ENCODE measurements around the gene OXT. TPM values are rescaled to one million over a fixed set of nuclear protein-coding genes. Genes with fewer than 3 reads are reported as not detected.
A peak's percentile ranks its signal among the peaks of the same experiment; 100 is the strongest.

OXT gene
- total and polyA plus RNA-seq, 2 of the 13 experiments (the other 11 are each of a cell fraction or from before 2014, with no cell fraction given): not detected

DNA sequence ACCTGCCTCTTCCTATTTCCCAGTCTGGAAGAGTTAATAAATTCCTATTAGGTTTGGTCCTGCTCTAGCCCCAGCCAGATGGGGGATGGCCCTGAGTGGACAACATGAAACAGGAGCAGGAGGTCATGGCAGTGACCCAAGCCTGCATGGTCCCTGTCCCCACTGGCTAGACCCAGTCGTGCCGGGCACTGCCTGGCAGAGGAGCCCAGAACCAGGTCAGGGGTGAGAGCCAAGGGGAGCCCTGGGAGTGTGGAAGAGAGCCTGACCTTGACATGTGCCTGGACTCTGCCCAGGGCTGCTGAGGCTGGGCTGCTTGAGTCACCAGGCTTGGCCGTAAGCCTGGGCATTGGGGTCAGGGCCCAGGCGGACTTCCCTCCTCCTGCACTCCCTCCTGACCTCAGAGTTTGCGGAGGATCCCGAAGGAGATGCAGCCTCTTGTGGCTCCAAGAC is 9.5 kb downstream of the OXT start (continued):
- TF ChIP-seq ZNF317 (CRISPR knock-in tag; IDR thresholded peaks at IDR 0.05) (0 out of 2 replicates have a peak, but pooled peaks have one; percentile 22), ZNF670 (CRISPR knock-in tag; IDR thresholded peaks at IDR 0.05; ENCODE audit: borderline replicate concordance) (peak; percentile 41; the same call in 1 of the 2 replicates), HNRNPL (IDR thresholded peaks at IDR 0.05; ENCODE audit: low read depth, low read length) (peak; percentile 94), ZNF296 (CRISPR knock-in tag; conservative IDR thresholded peaks at IDR 0.05) (no peak), SMARCC2 (IDR thresholded peaks at IDR 0.05) (no peak), ZNF225 (CRISPR knock-in tag; IDR thresholded peaks at IDR 0.05) (peak; percentile 19; the same call in 1 of the 2 replicates), RARA (CRISPR knock-in tag; IDR thresholded peaks at IDR 0.05) (peak; percentile 89), EP300 (IDR thresholded peaks at IDR 0.05; ENCODE audit: low read depth in 2 of 2, low read length in 2 of 2) (peak in 1 of 2 experiments; percentile 11; a peak in 1 of 4 replicates), EP300 (CRISPR knock-in tag; IDR thresholded peaks at IDR 0.05; ENCODE audit: borderline replicate concordance) (no peak), SOX6 (IDR thresholded peaks at IDR 0.05) (no peak), SOX6 (CRISPR knock-in tag; IDR thresholded peaks at IDR 0.05) (peak; percentile 36; the same call in 1 of the 2 replicates), REPIN1 (CRISPR knock-in tag; IDR thresholded peaks at IDR 0.05; ENCODE audit: borderline replicate concordance, low read depth) (0 out of 2 replicates have a peak, but pooled peaks have one; percentile 28), MYC (CRISPR knock-in tag; IDR thresholded peaks at IDR 0.05; ENCODE audit: borderline replicate concordance) (0 out of 2 replicates have a peak, but pooled peaks have one; percentile 13), ZNF232 (CRISPR knock-in tag; IDR thresholded peaks at IDR 0.05; ENCODE audit: borderline replicate concordance) (no peak), PHF8 (CRISPR knock-in tag; IDR thresholded peaks at IDR 0.05) (no peak), GATAD2A (CRISPR knock-in tag; IDR thresholded peaks at IDR 0.05) (peak; percentile 62)
- TF ChIP-seq, protein P1, sequence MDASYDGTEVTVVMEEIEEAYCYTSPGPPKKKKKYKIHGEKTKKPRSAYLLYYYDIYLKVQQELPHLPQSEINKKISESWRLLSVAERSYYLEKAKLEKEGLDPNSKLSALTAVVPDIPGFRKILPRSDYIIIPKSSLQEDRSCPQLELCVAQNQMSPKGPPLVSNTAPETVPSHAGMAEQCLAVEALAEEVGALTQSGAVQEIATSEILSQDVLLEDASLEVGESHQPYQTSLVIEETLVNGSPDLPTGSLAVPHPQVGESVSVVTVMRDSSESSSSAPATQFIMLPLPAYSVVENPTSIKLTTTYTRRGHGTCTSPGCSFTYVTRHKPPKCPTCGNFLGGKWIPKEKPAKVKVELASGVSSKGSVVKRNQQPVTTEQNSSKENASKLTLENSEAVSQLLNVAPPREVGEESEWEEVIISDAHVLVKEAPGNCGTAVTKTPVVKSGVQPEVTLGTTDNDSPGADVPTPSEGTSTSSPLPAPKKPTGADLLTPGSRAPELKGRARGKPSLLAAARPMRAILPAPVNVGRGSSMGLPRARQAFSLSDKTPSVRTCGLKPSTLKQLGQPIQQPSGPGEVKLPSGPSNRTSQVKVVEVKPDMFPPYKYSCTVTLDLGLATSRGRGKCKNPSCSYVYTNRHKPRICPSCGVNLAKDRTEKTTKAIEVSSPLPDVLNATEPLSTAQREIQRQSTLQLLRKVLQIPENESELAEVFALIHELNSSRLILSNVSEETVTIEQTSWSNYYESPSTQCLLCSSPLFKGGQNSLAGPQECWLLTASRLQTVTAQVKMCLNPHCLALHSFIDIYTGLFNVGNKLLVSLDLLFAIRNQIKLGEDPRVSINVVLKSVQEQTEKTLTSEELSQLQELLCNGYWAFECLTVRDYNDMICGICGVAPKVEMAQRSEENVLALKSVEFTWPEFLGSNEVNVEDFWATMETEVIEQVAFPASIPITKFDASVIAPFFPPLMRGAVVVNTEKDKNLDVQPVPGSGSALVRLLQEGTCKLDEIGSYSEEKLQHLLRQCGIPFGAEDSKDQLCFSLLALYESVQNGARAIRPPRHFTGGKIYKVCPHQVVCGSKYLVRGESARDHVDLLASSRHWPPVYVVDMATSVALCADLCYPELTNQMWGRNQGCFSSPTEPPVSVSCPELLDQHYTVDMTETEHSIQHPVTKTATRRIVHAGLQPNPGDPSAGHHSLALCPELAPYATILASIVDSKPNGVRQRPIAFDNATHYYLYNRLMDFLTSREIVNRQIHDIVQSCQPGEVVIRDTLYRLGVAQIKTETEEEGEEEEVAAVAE (CRISPR knock-in tag; IDR thresholded peaks at IDR 0.05; ENCODE audit: borderline replicate concordance): no peak
- TF ChIP-seq, protein P2, sequence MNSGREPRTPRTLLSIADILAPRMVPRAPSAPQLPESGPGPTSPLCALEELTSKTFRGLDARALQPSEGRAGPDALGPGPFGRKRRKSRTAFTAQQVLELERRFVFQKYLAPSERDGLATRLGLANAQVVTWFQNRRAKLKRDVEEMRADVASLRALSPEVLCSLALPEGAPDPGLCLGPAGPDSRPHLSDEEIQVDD (CRISPR knock-in tag; IDR thresholded peaks at IDR 0.05; ENCODE audit: borderline replicate concordance): no peak
- TF ChIP-seq, protein P3, sequence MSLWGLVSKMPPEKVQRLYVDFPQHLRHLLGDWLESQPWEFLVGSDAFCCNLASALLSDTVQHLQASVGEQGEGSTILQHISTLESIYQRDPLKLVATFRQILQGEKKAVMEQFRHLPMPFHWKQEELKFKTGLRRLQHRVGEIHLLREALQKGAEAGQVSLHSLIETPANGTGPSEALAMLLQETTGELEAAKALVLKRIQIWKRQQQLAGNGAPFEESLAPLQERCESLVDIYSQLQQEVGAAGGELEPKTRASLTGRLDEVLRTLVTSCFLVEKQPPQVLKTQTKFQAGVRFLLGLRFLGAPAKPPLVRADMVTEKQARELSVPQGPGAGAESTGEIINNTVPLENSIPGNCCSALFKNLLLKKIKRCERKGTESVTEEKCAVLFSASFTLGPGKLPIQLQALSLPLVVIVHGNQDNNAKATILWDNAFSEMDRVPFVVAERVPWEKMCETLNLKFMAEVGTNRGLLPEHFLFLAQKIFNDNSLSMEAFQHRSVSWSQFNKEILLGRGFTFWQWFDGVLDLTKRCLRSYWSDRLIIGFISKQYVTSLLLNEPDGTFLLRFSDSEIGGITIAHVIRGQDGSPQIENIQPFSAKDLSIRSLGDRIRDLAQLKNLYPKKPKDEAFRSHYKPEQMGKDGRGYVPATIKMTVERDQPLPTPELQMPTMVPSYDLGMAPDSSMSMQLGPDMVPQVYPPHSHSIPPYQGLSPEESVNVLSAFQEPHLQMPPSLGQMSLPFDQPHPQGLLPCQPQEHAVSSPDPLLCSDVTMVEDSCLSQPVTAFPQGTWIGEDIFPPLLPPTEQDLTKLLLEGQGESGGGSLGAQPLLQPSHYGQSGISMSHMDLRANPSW (CRISPR knock-in tag; IDR thresholded peaks at IDR 0.05; ENCODE audit: borderline replicate concordance): no peak
- TF ChIP-seq, protein P4, sequence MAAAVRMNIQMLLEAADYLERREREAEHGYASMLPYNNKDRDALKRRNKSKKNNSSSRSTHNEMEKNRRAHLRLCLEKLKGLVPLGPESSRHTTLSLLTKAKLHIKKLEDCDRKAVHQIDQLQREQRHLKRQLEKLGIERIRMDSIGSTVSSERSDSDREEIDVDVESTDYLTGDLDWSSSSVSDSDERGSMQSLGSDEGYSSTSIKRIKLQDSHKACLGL (CRISPR knock-in tag; IDR thresholded peaks at IDR 0.05): 0 out of 2 replicates have a peak, but pooled peaks have one; percentile 52
- TF ChIP-seq, protein P5, sequence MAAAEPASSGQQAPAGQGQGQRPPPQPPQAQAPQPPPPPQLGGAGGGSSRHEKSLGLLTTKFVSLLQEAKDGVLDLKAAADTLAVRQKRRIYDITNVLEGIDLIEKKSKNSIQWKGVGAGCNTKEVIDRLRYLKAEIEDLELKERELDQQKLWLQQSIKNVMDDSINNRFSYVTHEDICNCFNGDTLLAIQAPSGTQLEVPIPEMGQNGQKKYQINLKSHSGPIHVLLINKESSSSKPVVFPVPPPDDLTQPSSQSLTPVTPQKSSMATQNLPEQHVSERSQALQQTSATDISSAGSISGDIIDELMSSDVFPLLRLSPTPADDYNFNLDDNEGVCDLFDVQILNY (CRISPR knock-in tag; conservative IDR thresholded peaks at IDR 0.05): no peak
